ENCODE measurements around the gene TRIP12.

TRIP12 gene

DNA sequence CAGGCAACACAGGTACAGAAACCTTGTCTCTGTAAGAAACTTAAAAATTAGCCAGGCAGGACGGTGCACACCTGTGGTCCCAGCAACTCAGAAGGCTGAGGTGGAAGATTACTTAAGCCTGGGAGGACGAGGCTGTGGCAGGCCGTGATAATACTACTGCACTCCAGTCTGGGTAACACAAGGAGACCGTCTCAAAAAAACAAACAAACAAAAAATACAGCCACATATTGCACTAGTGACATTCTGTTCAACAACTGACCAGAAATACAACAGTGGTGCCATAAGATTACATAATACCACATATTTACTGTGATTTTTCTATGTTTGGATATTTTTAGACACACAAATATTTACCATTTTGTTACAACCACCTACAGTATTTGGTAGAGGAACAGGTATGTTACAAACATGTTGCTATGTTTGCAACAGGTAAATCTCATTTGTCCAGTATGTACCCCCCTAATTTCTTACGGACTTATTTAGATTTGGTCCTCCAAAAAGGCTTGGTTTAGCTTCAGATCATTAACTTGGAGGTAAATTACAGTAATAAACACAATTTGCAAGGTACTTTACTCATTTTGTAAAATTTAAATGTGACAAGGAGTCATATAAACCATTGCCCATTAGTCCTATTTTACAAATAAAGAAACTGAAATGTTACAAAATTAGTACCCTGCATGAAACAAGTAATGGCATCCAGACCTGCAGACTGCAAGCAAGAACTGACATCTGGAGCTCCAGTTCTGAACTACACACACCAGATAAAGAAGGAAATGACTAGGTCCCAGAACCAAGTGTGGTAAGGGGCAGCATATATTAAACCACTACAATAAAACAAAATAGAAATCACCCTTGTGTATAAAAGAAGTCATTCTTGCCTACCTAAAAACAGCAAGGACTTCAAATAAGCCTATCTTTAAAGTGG lies 36.8 kb downstream of the TRIP12 start:
- ATAC-seq, result no peak
- TF ChIP-seq, protein P1, sequence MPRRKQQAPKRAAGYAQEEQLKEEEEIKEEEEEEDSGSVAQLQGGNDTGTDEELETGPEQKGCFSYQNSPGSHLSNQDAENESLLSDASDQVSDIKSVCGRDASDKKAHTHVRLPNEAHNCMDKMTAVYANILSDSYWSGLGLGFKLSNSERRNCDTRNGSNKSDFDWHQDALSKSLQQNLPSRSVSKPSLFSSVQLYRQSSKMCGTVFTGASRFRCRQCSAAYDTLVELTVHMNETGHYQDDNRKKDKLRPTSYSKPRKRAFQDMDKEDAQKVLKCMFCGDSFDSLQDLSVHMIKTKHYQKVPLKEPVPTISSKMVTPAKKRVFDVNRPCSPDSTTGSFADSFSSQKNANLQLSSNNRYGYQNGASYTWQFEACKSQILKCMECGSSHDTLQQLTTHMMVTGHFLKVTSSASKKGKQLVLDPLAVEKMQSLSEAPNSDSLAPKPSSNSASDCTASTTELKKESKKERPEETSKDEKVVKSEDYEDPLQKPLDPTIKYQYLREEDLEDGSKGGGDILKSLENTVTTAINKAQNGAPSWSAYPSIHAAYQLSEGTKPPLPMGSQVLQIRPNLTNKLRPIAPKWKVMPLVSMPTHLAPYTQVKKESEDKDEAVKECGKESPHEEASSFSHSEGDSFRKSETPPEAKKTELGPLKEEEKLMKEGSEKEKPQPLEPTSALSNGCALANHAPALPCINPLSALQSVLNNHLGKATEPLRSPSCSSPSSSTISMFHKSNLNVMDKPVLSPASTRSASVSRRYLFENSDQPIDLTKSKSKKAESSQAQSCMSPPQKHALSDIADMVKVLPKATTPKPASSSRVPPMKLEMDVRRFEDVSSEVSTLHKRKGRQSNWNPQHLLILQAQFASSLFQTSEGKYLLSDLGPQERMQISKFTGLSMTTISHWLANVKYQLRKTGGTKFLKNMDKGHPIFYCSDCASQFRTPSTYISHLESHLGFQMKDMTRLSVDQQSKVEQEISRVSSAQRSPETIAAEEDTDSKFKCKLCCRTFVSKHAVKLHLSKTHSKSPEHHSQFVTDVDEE (CRISPR knock-in tag; IDR thresholded peaks at IDR 0.05), result no peak
- no peak for TF ChIP-seq OSR1 (CRISPR knock-in tag; IDR thresholded peaks at IDR 0.05)

DNA sequence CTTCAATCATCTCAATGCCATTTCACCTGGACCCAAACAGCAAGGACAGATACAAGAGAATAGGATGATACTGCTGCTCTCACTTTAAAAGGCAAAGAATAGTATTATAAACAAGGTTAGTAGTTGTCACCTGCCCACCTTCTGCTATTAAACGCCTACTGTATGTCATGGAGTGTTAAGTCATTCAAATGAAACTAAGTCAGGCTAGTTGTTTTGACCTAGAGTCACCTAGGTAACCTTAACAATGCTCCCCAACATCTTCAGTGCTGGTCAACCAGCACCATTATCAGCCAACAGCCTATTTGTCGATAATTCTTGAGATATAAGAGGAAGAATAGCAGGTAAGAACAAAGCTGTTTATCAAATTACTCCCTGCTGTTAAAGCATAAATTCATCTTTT lies 39.2 kb downstream of the TRIP12 start:
- no peak for ATAC-seq
- TF ChIP-seq OSR1 (CRISPR knock-in tag; IDR thresholded peaks at IDR 0.05) (no peak), ZC3H10 (CRISPR knock-in tag; IDR thresholded peaks at IDR 0.05) (no peak), TCF4 (CRISPR knock-in tag; IDR thresholded peaks at IDR 0.05; ENCODE audit: borderline replicate concordance) (no peak)
- TF ChIP-seq, protein P2, sequence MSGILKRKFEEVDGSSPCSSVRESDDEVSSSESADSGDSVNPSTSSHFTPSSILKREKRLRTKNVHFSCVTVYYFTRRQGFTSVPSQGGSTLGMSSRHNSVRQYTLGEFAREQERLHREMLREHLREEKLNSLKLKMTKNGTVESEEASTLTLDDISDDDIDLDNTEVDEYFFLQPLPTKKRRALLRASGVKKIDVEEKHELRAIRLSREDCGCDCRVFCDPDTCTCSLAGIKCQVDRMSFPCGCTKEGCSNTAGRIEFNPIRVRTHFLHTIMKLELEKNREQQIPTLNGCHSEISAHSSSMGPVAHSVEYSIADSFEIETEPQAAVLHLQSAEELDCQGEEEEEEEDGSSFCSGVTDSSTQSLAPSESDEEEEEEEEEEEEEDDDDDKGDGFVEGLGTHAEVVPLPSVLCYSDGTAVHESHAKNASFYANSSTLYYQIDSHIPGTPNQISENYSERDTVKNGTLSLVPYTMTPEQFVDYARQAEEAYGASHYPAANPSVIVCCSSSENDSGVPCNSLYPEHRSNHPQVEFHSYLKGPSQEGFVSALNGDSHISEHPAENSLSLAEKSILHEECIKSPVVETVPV (CRISPR knock-in tag; IDR thresholded peaks at IDR 0.05), result no peak
- TF ChIP-seq, protein P1 (CRISPR knock-in tag; IDR thresholded peaks at IDR 0.05), result no peak
- TF ChIP-seq, protein P3, sequence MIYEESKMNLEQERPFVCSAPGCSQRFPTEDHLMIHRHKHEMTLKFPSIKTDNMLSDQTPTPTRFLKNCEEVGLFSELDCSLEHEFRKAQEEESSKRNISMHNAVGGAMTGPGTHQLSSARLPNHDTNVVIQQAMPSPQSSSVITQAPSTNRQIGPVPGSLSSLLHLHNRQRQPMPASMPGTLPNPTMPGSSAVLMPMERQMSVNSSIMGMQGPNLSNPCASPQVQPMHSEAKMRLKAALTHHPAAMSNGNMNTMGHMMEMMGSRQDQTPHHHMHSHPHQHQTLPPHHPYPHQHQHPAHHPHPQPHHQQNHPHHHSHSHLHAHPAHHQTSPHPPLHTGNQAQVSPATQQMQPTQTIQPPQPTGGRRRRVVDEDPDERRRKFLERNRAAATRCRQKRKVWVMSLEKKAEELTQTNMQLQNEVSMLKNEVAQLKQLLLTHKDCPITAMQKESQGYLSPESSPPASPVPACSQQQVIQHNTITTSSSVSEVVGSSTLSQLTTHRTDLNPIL (CRISPR knock-in tag; IDR thresholded peaks at IDR 0.05; ENCODE audit: low read depth), result no peak
- TF ChIP-seq, protein P4, sequence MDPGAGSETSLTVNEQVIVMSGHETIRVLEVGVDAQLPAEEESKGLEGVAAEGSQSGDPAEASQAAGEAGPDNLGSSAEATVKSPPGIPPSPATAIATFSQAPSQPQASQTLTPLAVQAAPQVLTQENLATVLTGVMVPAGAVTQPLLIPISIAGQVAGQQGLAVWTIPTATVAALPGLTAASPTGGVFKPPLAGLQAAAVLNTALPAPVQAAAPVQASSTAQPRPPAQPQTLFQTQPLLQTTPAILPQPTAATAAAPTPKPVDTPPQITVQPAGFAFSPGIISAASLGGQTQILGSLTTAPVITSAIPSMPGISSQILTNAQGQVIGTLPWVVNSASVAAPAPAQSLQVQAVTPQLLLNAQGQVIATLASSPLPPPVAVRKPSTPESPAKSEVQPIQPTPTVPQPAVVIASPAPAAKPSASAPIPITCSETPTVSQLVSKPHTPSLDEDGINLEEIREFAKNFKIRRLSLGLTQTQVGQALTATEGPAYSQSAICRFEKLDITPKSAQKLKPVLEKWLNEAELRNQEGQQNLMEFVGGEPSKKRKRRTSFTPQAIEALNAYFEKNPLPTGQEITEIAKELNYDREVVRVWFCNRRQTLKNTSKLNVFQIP (CRISPR knock-in tag; IDR thresholded peaks at IDR 0.05; ENCODE audit: borderline replicate concordance, low read depth), result no peak

DNA sequence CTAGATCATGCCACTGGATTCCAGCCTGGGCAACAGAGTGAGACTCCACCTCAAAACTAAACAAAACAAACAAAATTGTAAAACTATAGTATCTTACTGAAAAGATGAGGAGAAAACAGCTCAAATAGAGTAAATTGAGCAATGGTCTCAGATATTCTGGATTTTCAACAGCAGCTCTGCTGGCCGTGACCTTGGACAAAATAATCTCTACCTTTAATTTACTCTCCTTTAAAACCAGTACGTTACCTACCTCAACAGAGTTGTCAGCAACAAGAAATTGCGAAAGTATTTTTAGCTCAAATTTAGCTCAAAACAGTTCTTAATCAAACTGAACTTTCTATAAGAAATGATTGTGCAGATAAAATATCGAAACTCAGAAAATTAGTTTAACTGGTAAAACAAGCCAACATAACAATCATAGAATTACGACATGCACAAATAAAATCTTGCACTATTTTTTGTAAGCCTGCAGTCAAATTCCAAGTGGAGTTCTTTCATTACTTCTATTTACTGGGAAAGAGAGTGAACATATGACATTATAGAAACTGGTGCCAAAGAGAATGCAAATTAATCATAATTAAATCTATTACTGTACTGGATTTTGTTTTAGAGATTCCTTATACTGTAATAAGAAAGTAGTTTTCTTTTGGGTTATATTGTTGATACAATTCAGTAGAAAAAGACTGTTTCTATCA lies 40.8 kb downstream of the TRIP12 start:
- TF ChIP-seq ISL1 (CRISPR knock-in tag; IDR thresholded peaks at IDR 0.05) (no peak), CSDC2 (CRISPR knock-in tag; IDR thresholded peaks at IDR 0.05) (no peak), PPARA (CRISPR knock-in tag; IDR thresholded peaks at IDR 0.05; ENCODE audit: borderline replicate concordance) (no peak), ZFP30 (CRISPR knock-in tag; IDR thresholded peaks at IDR 0.05) (no peak)
- TF ChIP-seq, protein P3 (CRISPR knock-in tag; IDR thresholded peaks at IDR 0.05; ENCODE audit: low read depth), result no peak
- no peak for ATAC-seq

Data from SK-N-SH treated with all-trans-retinoic acid at 6 μM for 48 hours (cell line).